CD14-positive monocyte (primary cell): Measurements from ENCODE around the gene ZNF768. TPM values are rescaled to one million over a fixed set of nuclear protein-coding genes. Genes with fewer than 3 reads are reported as not detected.

ENCODE experiments used
- DNase-seq, 3 donors: peaks; one replicate each; pipeline ENCODE4 v3.0.0-alpha.2; 2011 to 2022
- H2AFZ ChIP-seq: 2 replicates; pipeline ENCODE4 v1.6.0; 2012; ENCODE audit warnings: mild to moderate bottlenecking, low read depth, low read length, inconsistent platforms; ENCODE audit not compliant: insufficient read depth, poor library complexity, severe bottlenecking
- H3K27ac ChIP-seq, 2 donors: 1 replicate in 1 of 2; 2 replicates in 1 of 2; pipeline ENCODE4 v1.5.1; 2012 to 2013; ENCODE audit warnings: low read length in 2 of 2, control low read depth in 1 of 2, inconsistent platforms in 1 of 2, low read depth in 1 of 2, mild to moderate bottlenecking in 1 of 2
- H3K27me3 ChIP-seq, 2 donors: one replicate each; pipeline versions ENCODE4 v1.6.0 to v1.6.1; 2011 to 2013; ENCODE audit warnings: low read length in 2 of 2; ENCODE audit not compliant: control insufficient read depth in 2 of 2, insufficient read depth in 2 of 2
- H3K36me3 ChIP-seq, 2 donors: replicated peaks in 1 of 2; 1 replicate in 1 of 2; 2 replicates in 1 of 2; pipeline versions ENCODE4 v1.5.1 to v1.6.1; 2012 to 2013; ENCODE audit warnings: low read length in 2 of 2, control low read depth in 1 of 2, inconsistent platforms in 1 of 2, mild to moderate bottlenecking in 1 of 2; ENCODE audit not compliant: insufficient read depth in 2 of 2, control insufficient read depth in 1 of 2
- H3K4me1 ChIP-seq, 2 donors: 1 replicate in 1 of 2; 2 replicates in 1 of 2; pipeline versions ENCODE4 v1.5.1 to v1.6.1; 2012 to 2013; ENCODE audit warnings: low read length in 2 of 2, control low read depth in 1 of 2, inconsistent platforms in 1 of 2, mild to moderate bottlenecking in 1 of 2, moderate library complexity in 1 of 2; ENCODE audit not compliant: insufficient read depth in 2 of 2, control insufficient read depth in 1 of 2
- H3K4me2 ChIP-seq: replicated peaks from 2 replicates; pipeline ENCODE3; 2012; ENCODE audit warnings: low read length, moderate library complexity, mild to moderate bottlenecking; ENCODE audit not compliant: poor library complexity, severe bottlenecking; ENCODE audit errors: extremely low read depth
- H3K4me3 ChIP-seq, 3 experiments: fragments of 200-600 bp in 1 of 3; sonication (generic) in 1 of 3; replicated peaks in 1 of 3; 1 replicate in 2 of 3; 2 replicates in 1 of 3; pipeline ENCODE4 v1.5.1; 2011 to 2013; ENCODE audit warnings: low read length in 3 of 3, mild to moderate bottlenecking in 3 of 3, control low read depth in 2 of 3, low read depth in 2 of 3, inconsistent platforms in 1 of 3, moderate library complexity in 1 of 3
- H3K79me2 ChIP-seq: 2 replicates; pipeline ENCODE4 v1.6.0; 2012; ENCODE audit warnings: mild to moderate bottlenecking, control low read depth, inconsistent platforms, low read length, moderate library complexity; ENCODE audit not compliant: insufficient read depth
- H3K9ac ChIP-seq: 2 replicates; pipeline ENCODE4 v1.6.0; 2017; ENCODE audit warnings: low read length, mild to moderate bottlenecking; ENCODE audit not compliant: insufficient read depth, poor library complexity, severe bottlenecking
- H3K9me3 ChIP-seq, 2 donors: replicated peaks in 1 of 2; 1 replicate in 1 of 2; 2 replicates in 1 of 2; pipeline versions ENCODE4 v1.5.1 to v1.6.1; 2012 to 2013; ENCODE audit warnings: low read length in 2 of 2, control low read depth in 1 of 2; ENCODE audit not compliant: control insufficient read depth in 1 of 2, insufficient read depth in 1 of 2
- H4K20me1 ChIP-seq: 2 replicates; pipeline ENCODE4 v1.6.0; 2012; ENCODE audit warnings: mild to moderate bottlenecking, low read length, control low read depth, moderate library complexity; ENCODE audit not compliant: insufficient read depth
- H3K27ac Mint-ChIP-seq, 7 donors: one replicate each; pipeline ENCODE4 v1.8.0; 2020; ENCODE audit warnings: mild to moderate bottlenecking in 7 of 7, mixed read lengths in 7 of 7, moderate library complexity in 6 of 7, inconsistent platforms in 2 of 7
- H3K27me3 Mint-ChIP-seq, 3 donors: one replicate each; pipeline ENCODE4 v1.8.0; 2021 to 2022; ENCODE audit warnings: low read depth in 3 of 3, mild to moderate bottlenecking in 3 of 3, mixed read lengths in 3 of 3, moderate library complexity in 3 of 3, inconsistent platforms in 1 of 3
- H3K36me3 Mint-ChIP-seq, 2 donors: one replicate each; pipeline ENCODE4 v1.8.0; 2020; ENCODE audit warnings: mixed read lengths in 2 of 2, inconsistent platforms in 1 of 2, mild to moderate bottlenecking in 1 of 2
- H3K4me1 Mint-ChIP-seq: one replicate; pipeline ENCODE4 v1.8.0; 2020; ENCODE audit warnings: mild to moderate bottlenecking, mixed read lengths
- H3K4me3 Mint-ChIP-seq, 2 donors: one replicate each; pipeline ENCODE4 v1.8.0; 2020; ENCODE audit warnings: mild to moderate bottlenecking in 2 of 2, mixed read lengths in 2 of 2, moderate library complexity in 1 of 2
- H3K9me3 Mint-ChIP-seq, 7 donors: one replicate each; pipeline ENCODE4 v1.8.0; 2020 to 2022; ENCODE audit warnings: mixed read lengths in 7 of 7, mild to moderate bottlenecking in 6 of 7, moderate library complexity in 6 of 7, inconsistent platforms in 2 of 7
- WGBS: methylation state at CpG from one replicate; pipeline ENCODE4 v1.1.5; 2013; ENCODE audit warnings: missing lambda C conversion rate; ENCODE audit not compliant: insufficient coverage; 5-methylcytosine and 5-hydroxymethylcytosine counted together
- intact Hi-C, 2 donors: fragments of 100-400 bp; cut with micrococcal nuclease; formaldehyde crosslinking; loops; one replicate each; pipeline versions ENCODE4 v1.15.0 to v1.15.1; 2023
- polyA plus RNA-seq, 3 donors: library from polyadenylated mRNA; depleted of rRNA in 1 of 3; unstranded in 2 of 3; stranded (reverse) in 1 of 3; fragments of 300-500 nt in 2 of 3; fragments of >200 nt in 1 of 3; fragmentation: Illumina TruSeq in 2 of 3; gene quantifications; 1 replicate in 2 of 3; 2 replicates in 1 of 3; pipeline ENCODE4 v1.2.3, GENCODE V29; 2012 to 2021
- TF ChIP-seq, protein P1 (sequence below): fragments of 200-600 bp; IDR thresholded peaks from one replicate; pipeline ENCODE4 v1.8.0; 2022; ENCODE audit warnings: antibody characterized with exemption, mild to moderate bottlenecking

The ZNF768 gene
- polyA plus RNA-seq, 3 donors = 2.8 to 13.4 (median 3.0) TPM

DNA sequence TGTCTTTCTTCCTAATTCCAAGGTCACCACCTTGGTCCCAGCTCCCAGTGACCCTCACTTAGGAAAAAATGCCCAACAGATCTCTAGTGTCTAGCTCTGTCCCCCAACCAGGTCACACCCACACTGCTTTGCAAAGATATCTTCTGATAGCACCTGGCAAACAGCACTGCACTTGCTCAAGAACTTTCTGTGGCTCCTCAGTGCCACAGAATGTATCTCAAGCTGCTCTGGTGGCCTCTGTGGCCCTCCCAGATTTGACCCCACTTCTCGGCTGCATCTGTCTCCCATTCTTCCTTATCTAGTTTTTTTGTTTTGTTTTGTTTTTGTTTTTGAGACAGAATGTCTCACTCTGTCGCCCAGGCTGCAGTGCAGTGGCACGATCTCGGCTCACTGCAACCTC lies 40.2 kb upstream of the ZNF768 start:
- no peaks in the 10 kb centered on the region for H3K36me3 ChIP-seq
- no CpG with 5 or more reads among the region's 4 CpGs for WGBS
- Mint-ChIP-seq H3K36me3 (no peaks in the 10 kb centered on the region), H3K27me3 (peaks cover 0 to 6% (median 3%) of the 10 kb centered on the region in 3 donors), H3K4me3 (no peak overlapping the region), H3K4me1 (peaks cover 40% of the 10 kb centered on the region), H3K27ac (peak overlapping the region in 3 of 7 donors; percentile 25 to 94 (median 55)), H3K9me3 (no peaks in the 10 kb centered on the region)
- no peak overlapping the region for H3K4me3 ChIP-seq
- H3K79me2 ChIP-seq = peaks cover 5% of the 10 kb centered on the region
- H3K9me3 ChIP-seq = no peaks in the 10 kb centered on the region
- intact Hi-C loops = no loop called here
- no peaks in the 10 kb centered on the region for H4K20me1 ChIP-seq
- no peak overlapping the region for H3K4me2 ChIP-seq
- H3K27me3 ChIP-seq = no peaks in the 10 kb centered on the region
- no peak for DNase-seq
- H3K4me1 ChIP-seq = peaks cover 46 to 52% of the 10 kb centered on the region in 2 donors
- no peak overlapping the region for H3K27ac ChIP-seq
- no peak overlapping the region for H2AFZ ChIP-seq
- H3K9ac ChIP-seq = no peak overlapping the region
- TF ChIP-seq, protein P1, sequence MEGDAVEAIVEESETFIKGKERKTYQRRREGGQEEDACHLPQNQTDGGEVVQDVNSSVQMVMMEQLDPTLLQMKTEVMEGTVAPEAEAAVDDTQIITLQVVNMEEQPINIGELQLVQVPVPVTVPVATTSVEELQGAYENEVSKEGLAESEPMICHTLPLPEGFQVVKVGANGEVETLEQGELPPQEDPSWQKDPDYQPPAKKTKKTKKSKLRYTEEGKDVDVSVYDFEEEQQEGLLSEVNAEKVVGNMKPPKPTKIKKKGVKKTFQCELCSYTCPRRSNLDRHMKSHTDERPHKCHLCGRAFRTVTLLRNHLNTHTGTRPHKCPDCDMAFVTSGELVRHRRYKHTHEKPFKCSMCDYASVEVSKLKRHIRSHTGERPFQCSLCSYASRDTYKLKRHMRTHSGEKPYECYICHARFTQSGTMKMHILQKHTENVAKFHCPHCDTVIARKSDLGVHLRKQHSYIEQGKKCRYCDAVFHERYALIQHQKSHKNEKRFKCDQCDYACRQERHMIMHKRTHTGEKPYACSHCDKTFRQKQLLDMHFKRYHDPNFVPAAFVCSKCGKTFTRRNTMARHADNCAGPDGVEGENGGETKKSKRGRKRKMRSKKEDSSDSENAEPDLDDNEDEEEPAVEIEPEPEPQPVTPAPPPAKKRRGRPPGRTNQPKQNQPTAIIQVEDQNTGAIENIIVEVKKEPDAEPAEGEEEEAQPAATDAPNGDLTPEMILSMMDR = no peak

DNA sequence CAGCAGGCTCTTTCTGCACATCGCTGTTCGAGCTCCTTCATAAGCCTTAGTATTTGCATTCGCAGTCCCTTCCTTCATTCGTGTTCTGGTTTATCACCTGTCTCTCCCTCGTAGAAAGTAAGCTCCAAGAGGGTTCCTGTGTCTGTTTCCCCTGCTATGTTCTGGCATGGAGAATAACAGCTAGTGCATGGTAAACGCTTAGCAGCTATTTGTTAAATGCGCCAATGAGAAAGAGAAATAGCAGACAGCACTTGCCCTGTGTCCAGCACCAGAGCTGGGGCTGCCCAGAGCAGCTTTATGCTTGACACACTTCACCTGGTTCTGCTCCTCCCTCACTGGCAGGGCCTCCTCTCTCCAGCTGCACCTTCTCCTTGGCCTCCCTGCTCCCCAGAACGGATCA lies 39.6 kb upstream of the ZNF768 start:
- 94% methylated on average over 6 of the region's 8 CpGs for WGBS
- H3K36me3 ChIP-seq = no peaks in the 10 kb centered on the region
- Mint-ChIP-seq H3K9me3 (no peaks in the 10 kb centered on the region), H3K4me3 (peak overlapping the region in 1 of 2 donors; percentile 23), H3K36me3 (no peaks in the 10 kb centered on the region), H3K27me3 (peaks cover 3 to 6% (median 3%) of the 10 kb centered on the region in 3 donors), H3K4me1 (peaks cover 42% of the 10 kb centered on the region), H3K27ac (peak overlapping the region in 1 of 7 donors; percentile 94)
- H3K27ac ChIP-seq = no peak overlapping the region
- H4K20me1 ChIP-seq = no peaks in the 10 kb centered on the region
- no peak overlapping the region for H3K9ac ChIP-seq
- no peak overlapping the region for H3K4me3 ChIP-seq
- no peak overlapping the region for H2AFZ ChIP-seq
- TF ChIP-seq, protein P1 = no peak
- H3K79me2 ChIP-seq = peaks cover 3% of the 10 kb centered on the region
- intact Hi-C loops = no loop called here
- peaks cover 48 to 54% of the 10 kb centered on the region in 2 donors for H3K4me1 ChIP-seq
- H3K27me3 ChIP-seq = no peaks in the 10 kb centered on the region
- H3K4me2 ChIP-seq = no peak overlapping the region
- no peaks in the 10 kb centered on the region for H3K9me3 ChIP-seq
- no peak for DNase-seq
